Motor neuron (in vitro differentiated cells): ENCODE results near the gene DHPS. TPM values are rescaled to one million over a fixed set of nuclear protein-coding genes. Genes with fewer than 3 reads are reported as not detected.
"Not testable (repeated sequence)": the region's sequence is repeated elsewhere in the genome, so short reads cannot be mapped to it uniquely, and the experiment has no call there.

Source experiments
- ATAC-seq, 8 experiments: fragments of 200-7000 bp; cut with Tn5 transposase; replicated peaks in 6 of 8; 2 replicates each; pipeline ENCODE4 v1.8.0; 2021; ENCODE audit warnings: mild to moderate bottlenecking in 8 of 8, moderate library complexity in 8 of 8
- H3K27ac ChIP-seq, 2 donors: fragments of 250-450 bp; sonication (Bioruptor Pico); 2 replicates each; pipeline ENCODE4 v1.9.0; 2021; ENCODE audit warnings: antibody characterized with exemption in 2 of 2, mild to moderate bottlenecking in 2 of 2, moderate library complexity in 1 of 2
- H3K4me1 ChIP-seq, 2 donors: fragments of 250-450 bp; sonication (Bioruptor Pico); replicated peaks in 1 of 2; 2 replicates each; pipeline ENCODE4 v1.6.1; 2021; ENCODE audit warnings: antibody characterized with exemption in 2 of 2, mild to moderate bottlenecking in 2 of 2, moderate library complexity in 1 of 2
- H3K4me3 ChIP-seq, 5 donors: fragments of 250-450 bp; sonication (Bioruptor Pico); 2 replicates each; pipeline ENCODE4 v1.9.0; 2021; ENCODE audit warnings: antibody characterized with exemption in 5 of 5, mild to moderate bottlenecking in 5 of 5, moderate library complexity in 4 of 5
- WGBS, 10 experiments: fragments of 450-650 bp; shearing (Covaris generic); methylation state at CpG; one replicate each; pipeline ENCODE4 v1.0.0; 2022; 5-methylcytosine and 5-hydroxymethylcytosine counted together
- in situ Hi-C, 9 experiments: fragments of 400-800 bp; cut with MboI; loops; one replicate each; pipeline ENCODE4 v1.15.0; 2021; ENCODE audit warnings: low sequenced_read_pairs in 9 of 9, low pct_unique_long_range_greater_than_20kb in 2 of 9; ENCODE audit not compliant: unreplicated experiment in 9 of 9
- total RNA-seq, 8 experiments: library from RNA; unstranded; fragments of 300-600 nt; gene quantifications; 2 replicates each; pipeline versions ENCODE4 v1.2.3 to v1.2.4, GENCODE V29; 2022

DHPS gene
- total RNA-seq, 8 experiments from 2014 or later = 49.1 to 112 (median 79.9) TPM

GRCh38 chr19:12698138-12698537 lies 16.5 kb upstream of the DHPS start:
- Histone ChIP-seq H3K4me3 (no peak overlapping the region), H3K4me1 (peaks cover 12 to 15% of the 10 kb centered on the region in 2 donors), H3K27ac (no peak overlapping the region)
- ATAC-seq = no peak
- 50 to 95% (median 84%) methylated on average over 2 to 6 of the region's 6 CpGs; no CpG with 5 or more reads in 4 of the 10 experiments for WGBS, 10 experiments
- in situ Hi-C loops = no loop called here

GRCh38 chr19:12697425-12697824 lies 15.7 kb upstream of the DHPS start:
- in situ Hi-C loops, H3K27ac ChIP-seq, ATAC-seq: not testable (repeated sequence)
- peaks cover 7 to 11% of the 10 kb centered on the region in 2 donors for H3K4me1 ChIP-seq
- H3K4me3 ChIP-seq = peak overlapping the region in 2 of 5 donors; percentile 62 to 90
- WGBS, 10 experiments = 80 to 100% (median 100%) methylated on average over 1 to 6 of the region's 22 CpGs; no CpG with 5 or more reads in 3 of the 10 experiments

- peak; percentile 83 to 94 (median 90) for ATAC-seq
- Histone ChIP-seq H3K4me3 (peak within 1 kb of the TSS; percentile 53 to 90 (median 62)), H3K27ac (peak within 1 kb of the TSS; percentile 91 to 93), H3K4me1 (peaks cover 7 to 10% of the 10 kb centered on the region in 2 donors)
- WGBS, 10 experiments = 6 to 68% (median 23%) methylated on average over 3 to 28 of the region's 59 CpGs; no CpG with 5 or more reads in 3 of the 10 experiments
- in situ Hi-C loops = no loop called here
These were observed 15.0 kb upstream of the DHPS start, which contains the start of gene FBXW9 for GRCh38 chr19:12696366-12697335. FBXW9 (minus strand) TSS chr19:12696631; CDS start chr19:12696581, 50 bp downstream.

- Histone ChIP-seq H3K4me1 (peaks cover 7 to 10% of the 10 kb centered on the region in 2 donors), H3K4me3 (peak overlapping the region; percentile 53 to 90 (median 62)), H3K27ac (peak overlapping the region; percentile 91 to 93)
- 0 to 14% methylated on average over 1 of the region's 36 CpGs; no CpG with 5 or more reads in 8 of the 10 experiments for WGBS, 10 experiments
- in situ Hi-C loops = no loop called here
- ATAC-seq = peak in 5 of 8 experiments; percentile 27 to 47 (median 41)
These were observed 14.3 kb upstream of the DHPS start for GRCh38 chr19:12695997-12696365.

GRCh38 chr19:12695514-12695913 lies 13.8 kb upstream of the DHPS start:
- H3K4me3 ChIP-seq = peak overlapping the region; percentile 53 to 90 (median 62)
- 67 to 100% methylated on average over 1 of the region's 1 CpG; no CpG with 5 or more reads in 8 of the 10 experiments for WGBS, 10 experiments
- peaks cover 7 to 10% of the 10 kb centered on the region in 2 donors for H3K4me1 ChIP-seq
- in situ Hi-C loops = no loop called here
- no peak for ATAC-seq
- no peak overlapping the region for H3K27ac ChIP-seq

GRCh38 chr19:12695096-12695495 lies 13.4 kb upstream of the DHPS start:
- 20 to 70% (median 60%) methylated on average over 1 to 2 of the region's 2 CpGs; no CpG with 5 or more reads in 5 of the 10 experiments for WGBS, 10 experiments
- no peak for ATAC-seq
- no peak overlapping the region for H3K27ac ChIP-seq
- peak overlapping the region in 2 of 5 donors; percentile 62 to 90 for H3K4me3 ChIP-seq
- in situ Hi-C loops = no loop called here
- H3K4me1 ChIP-seq = peaks cover 7 to 10% of the 10 kb centered on the region in 2 donors

GRCh38 chr19:12694641-12695040 lies 13.0 kb upstream of the DHPS start:
- Histone ChIP-seq H3K27ac (no peak overlapping the region), H3K4me3 (no peak overlapping the region), H3K4me1 (peaks cover 7 to 10% of the 10 kb centered on the region in 2 donors)
- ATAC-seq = no peak
- WGBS, 10 experiments = 70 to 91% (median 88%) methylated on average over 2 to 5 of the region's 16 CpGs; no CpG with 5 or more reads in 7 of the 10 experiments
- in situ Hi-C loops = no loop called here

GRCh38 chr19:12692960-12693359 lies 11.3 kb upstream of the DHPS start:
- H3K4me1 ChIP-seq = peaks cover 7 to 10% of the 10 kb centered on the region in 2 donors
- in situ Hi-C loops = no loop called here
- H3K4me3 ChIP-seq = no peak overlapping the region
- ATAC-seq = no peak
- no peak overlapping the region for H3K27ac ChIP-seq
- WGBS, 10 experiments = 60 to 100% (median 86%) methylated on average over 1 to 2 of the region's 5 CpGs; no CpG with 5 or more reads in 2 of the 10 experiments

- 80% methylated on average over 2 of the region's 26 CpGs; no CpG with 5 or more reads in 8 of the 10 experiments for WGBS, 10 experiments
- no peak overlapping the region for H3K4me3 ChIP-seq
- H3K27ac ChIP-seq = no peak overlapping the region
- in situ Hi-C loops = no loop called here
- ATAC-seq = peak in 6 of 8 experiments; percentile 4 to 28 (median 18)
- H3K4me1 ChIP-seq = no peaks in the 10 kb centered on the region
These were observed 8.0 kb upstream of the DHPS start for GRCh38 chr19:12689581-12690216.

- ATAC-seq = peak in 4 of 8 experiments; percentile 3 to 20 (median 14)
- WGBS, 10 experiments = 80 to 100% (median 100%) methylated on average over 1 to 8 of the region's 12 CpGs; no CpG with 5 or more reads in 5 of the 10 experiments
- H3K4me1 ChIP-seq = no peaks in the 10 kb centered on the region
- in situ Hi-C loops = no loop called here
- H3K27ac ChIP-seq = no peak overlapping the region
- H3K4me3 ChIP-seq = no peak overlapping the region
These were observed 7.3 kb upstream of the DHPS start for GRCh38 chr19:12689012-12689411.

- ATAC-seq = peak in 4 of 8 experiments; percentile 6 to 20 (median 12)
- Histone ChIP-seq H3K4me1 (no peaks in the 10 kb centered on the region), H3K4me3 (no peak within 1 kb of the TSS), H3K27ac (no peak within 1 kb of the TSS)
- in situ Hi-C loops = no loop called here
- WGBS, 10 experiments = 80 to 100% methylated on average over 1 to 2 of the region's 9 CpGs; no CpG with 5 or more reads in 8 of the 10 experiments
These were observed 6.0 kb upstream of the DHPS start, which contains the start of gene GNG14 for GRCh38 chr19:12687496-12688196. GNG14 (plus strand) TSS chr19:12687998; CDS start chr19:12688049, 51 bp downstream.

GRCh38 chr19:12685831-12686230 lies 4.2 kb upstream of the DHPS start:
- in situ Hi-C loops = no loop called here
- no peak for ATAC-seq
- Histone ChIP-seq H3K4me1 (no peaks in the 10 kb centered on the region), H3K27ac (no peak overlapping the region), H3K4me3 (no peak overlapping the region)
- 100% methylated on average over 1 to 2 of the region's 3 CpGs; no CpG with 5 or more reads in 8 of the 10 experiments for WGBS, 10 experiments
